Measurements from ENCODE around the gene RBBP8NL.

- no peak for TF ChIP-seq CREB1 (IDR thresholded peaks at IDR 0.05; ENCODE audit: low read depth)
- no peak for TF ChIP-seq EP300 (IDR thresholded peaks at IDR 0.05; ENCODE audit: borderline replicate concordance)
- TF ChIP-seq MAX (IDR thresholded peaks at IDR 0.05): peak; percentile 60; the same call in 1 of the 2 replicates
- TF ChIP-seq, protein P1, sequence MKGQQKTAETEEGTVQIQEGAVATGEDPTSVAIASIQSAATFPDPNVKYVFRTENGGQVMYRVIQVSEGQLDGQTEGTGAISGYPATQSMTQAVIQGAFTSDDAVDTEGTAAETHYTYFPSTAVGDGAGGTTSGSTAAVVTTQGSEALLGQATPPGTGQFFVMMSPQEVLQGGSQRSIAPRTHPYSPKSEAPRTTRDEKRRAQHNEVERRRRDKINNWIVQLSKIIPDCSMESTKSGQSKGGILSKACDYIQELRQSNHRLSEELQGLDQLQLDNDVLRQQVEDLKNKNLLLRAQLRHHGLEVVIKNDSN (IDR thresholded peaks at IDR 0.05): peak; percentile 90
- TF ChIP-seq, protein P2, sequence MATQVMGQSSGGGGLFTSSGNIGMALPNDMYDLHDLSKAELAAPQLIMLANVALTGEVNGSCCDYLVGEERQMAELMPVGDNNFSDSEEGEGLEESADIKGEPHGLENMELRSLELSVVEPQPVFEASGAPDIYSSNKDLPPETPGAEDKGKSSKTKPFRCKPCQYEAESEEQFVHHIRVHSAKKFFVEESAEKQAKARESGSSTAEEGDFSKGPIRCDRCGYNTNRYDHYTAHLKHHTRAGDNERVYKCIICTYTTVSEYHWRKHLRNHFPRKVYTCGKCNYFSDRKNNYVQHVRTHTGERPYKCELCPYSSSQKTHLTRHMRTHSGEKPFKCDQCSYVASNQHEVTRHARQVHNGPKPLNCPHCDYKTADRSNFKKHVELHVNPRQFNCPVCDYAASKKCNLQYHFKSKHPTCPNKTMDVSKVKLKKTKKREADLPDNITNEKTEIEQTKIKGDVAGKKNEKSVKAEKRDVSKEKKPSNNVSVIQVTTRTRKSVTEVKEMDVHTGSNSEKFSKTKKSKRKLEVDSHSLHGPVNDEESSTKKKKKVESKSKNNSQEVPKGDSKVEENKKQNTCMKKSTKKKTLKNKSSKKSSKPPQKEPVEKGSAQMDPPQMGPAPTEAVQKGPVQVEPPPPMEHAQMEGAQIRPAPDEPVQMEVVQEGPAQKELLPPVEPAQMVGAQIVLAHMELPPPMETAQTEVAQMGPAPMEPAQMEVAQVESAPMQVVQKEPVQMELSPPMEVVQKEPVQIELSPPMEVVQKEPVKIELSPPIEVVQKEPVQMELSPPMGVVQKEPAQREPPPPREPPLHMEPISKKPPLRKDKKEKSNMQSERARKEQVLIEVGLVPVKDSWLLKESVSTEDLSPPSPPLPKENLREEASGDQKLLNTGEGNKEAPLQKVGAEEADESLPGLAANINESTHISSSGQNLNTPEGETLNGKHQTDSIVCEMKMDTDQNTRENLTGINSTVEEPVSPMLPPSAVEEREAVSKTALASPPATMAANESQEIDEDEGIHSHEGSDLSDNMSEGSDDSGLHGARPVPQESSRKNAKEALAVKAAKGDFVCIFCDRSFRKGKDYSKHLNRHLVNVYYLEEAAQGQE (IDR thresholded peaks at IDR 0.05; ENCODE audit: low read depth): no peak
- TF ChIP-seq FOXM1 (IDR thresholded peaks at IDR 0.05; ENCODE audit: borderline replicate concordance, low read depth): no peak
- no peak for TF ChIP-seq RAD21 (IDR thresholded peaks at IDR 0.05; ENCODE audit: low read depth)
- no peak for TF ChIP-seq YY1 (IDR thresholded peaks at IDR 0.05; ENCODE audit: low read depth)
- no peak for TF ChIP-seq TAF1 (IDR thresholded peaks at IDR 0.05; ENCODE audit: low read depth)
- peak; percentile 57; the same call in 1 of the 2 replicates for TF ChIP-seq ZBTB7A (IDR thresholded peaks at IDR 0.05; ENCODE audit: low read depth)
- TF ChIP-seq EGR1 (IDR thresholded peaks at IDR 0.05): no peak
- TF ChIP-seq TCF12 (IDR thresholded peaks at IDR 0.05; ENCODE audit: low read depth): no peak
- no peak for TF ChIP-seq TEAD4 (IDR thresholded peaks at IDR 0.05)
- TF ChIP-seq NFIC (IDR thresholded peaks at IDR 0.05): no peak
Measured at GRCh38 chr20:62476056-62476838, 48.9 kb upstream of the RBBP8NL start.

All from Ishikawa (cell line).